Choroid plexus epithelial cell (primary cell): ENCODE data around the gene ABHD2.
A peak's percentile ranks its signal among the peaks of the same experiment; 100 is the strongest.

Experiments used
- DNase-seq: peaks from one replicate; pipeline ENCODE4 v3.0.0-alpha.2; 2010; ENCODE audit warnings: low read depth
- H3K4me3 ChIP-seq: 2 replicates; pipeline ENCODE4 v1.5.1; 2011; ENCODE audit warnings: low read depth, mild to moderate bottlenecking, control low read depth, low read length, moderate library complexity
- CTCF ChIP-seq: conservative IDR thresholded peaks from 2 replicates; pipeline ENCODE4 v1.5.1; 2011; ENCODE audit warnings: low read depth, mild to moderate bottlenecking, control low read depth, inconsistent platforms, low read length, moderate library complexity

ABHD2 gene

DNA sequence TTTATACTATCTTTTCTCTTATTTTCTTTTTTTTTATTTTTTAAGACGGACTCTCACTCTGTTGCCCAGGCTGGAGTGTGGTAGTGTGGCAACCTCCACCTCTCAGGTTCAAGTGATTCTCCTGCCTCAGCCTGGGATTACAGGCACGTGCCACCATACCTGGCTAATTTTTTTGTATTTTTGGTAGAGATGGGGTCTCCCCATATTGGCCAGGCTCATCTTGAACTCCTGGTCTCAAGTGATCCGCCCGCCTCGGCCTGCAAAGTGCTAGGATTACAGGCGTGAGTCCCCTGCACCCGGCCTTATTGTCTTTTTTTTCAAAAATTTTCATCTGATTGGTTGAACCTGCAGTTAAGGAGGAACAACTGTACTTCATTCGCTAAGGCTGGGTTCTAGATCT lies 21.8 kb downstream of the ABHD2 start:
- DNase-seq: no peak
- TF ChIP-seq CTCF: no peak
- H3K4me3 ChIP-seq: no peak overlapping the region

GRCh38 chr15:89111352-89111751 lies 23.1 kb downstream of the ABHD2 start:
- DNase-seq: no peak
- TF ChIP-seq CTCF: no peak
- H3K4me3 ChIP-seq: no peak overlapping the region

DNA sequence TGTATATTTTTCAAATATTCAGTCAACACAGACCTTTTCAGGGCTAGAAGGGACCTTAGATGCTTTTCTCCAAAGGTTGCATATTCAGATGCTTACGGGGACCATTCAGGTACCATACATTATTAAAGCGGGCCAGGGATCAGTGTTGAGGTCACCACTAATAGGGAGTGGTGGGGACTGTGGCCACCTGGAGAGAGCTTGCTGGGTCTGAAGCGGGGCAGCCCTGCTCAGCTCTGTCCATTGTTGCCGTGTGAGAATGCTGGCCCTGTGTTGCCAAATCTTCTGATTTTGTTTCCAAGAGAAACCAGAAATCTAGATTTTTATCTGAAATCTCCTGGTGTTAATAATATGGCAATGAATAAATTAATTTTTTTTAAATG lies 23.7 kb downstream of the ABHD2 start:
- no peak for TF ChIP-seq CTCF
- no peak overlapping the region for H3K4me3 ChIP-seq
- no peak for DNase-seq

DNA sequence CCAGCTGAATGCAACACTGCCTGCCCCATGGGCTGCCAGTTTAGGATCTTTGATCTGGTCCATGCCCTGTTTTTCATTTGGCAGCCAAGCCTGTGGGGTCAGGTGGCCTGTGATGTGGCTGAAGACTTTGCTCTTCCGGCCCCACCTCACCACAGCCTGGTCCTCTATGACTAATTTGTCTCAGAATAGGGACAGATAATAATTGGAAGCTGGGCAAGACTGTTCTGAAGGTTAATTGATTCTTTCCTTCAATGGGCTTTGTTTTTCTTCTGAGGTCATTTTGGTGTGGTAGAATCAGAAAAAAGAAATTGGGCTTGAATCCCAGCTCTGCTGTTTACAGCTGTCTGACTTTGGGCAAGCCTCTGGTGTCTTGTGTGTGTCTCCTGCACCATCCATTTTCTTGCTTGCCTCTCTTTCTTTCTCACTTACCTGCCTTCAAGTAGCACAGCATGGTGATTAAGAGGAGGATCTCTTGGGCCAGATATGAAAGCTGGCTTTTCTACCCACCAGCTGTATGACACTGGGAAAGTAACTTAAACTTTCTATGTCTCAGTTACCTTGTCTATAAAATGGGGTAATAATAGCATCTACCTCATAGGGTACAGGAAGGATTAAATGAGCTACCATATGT lies 24.2 kb downstream of the ABHD2 start:
- no peak for DNase-seq
- no peak for TF ChIP-seq CTCF
- no peak overlapping the region for H3K4me3 ChIP-seq

- H3K4me3 ChIP-seq: no peak overlapping the region
- DNase-seq: no peak
- no peak for TF ChIP-seq CTCF
Measured at GRCh38 chr15:89113296-89114024, 25.2 kb downstream of the ABHD2 start.

GRCh38 chr15:89114990-89115389 lies 26.7 kb downstream of the ABHD2 start:
- no peak for TF ChIP-seq CTCF
- H3K4me3 ChIP-seq: no peak overlapping the region
- peak; percentile 89 for DNase-seq

DNA sequence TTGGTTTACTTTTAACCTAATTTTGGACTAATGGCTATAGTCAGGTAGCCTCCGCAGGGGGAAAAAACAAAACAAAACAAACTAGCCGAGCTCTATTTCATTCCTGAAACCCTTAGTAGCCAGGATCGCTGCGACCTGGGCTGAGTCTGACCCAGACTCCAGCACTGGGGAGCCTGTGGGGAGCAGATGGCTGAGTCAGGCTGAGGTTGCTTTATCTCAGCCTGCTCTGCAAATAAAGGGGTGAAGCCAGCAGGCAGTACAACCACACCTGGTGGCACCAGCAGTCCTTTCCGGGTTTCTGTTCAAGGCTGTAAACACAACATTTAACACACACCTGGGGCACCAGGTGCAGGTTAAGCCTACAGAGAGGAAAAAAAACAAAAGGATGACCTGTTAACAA lies 27.3 kb downstream of the ABHD2 start:
- no peak for TF ChIP-seq CTCF
- H3K4me3 ChIP-seq: no peak overlapping the region
- DNase-seq: peak; percentile 55
